Measurements from ENCODE around the gene MTX3. TPM values are rescaled to one million over a fixed set of nuclear protein-coding genes. Genes with fewer than 3 reads are reported as not detected.

Gene MTX3
- total RNA-seq (10 to 100 TPM; 29.4 to 33.6 TPM), polyA plus RNA-seq (1 to 10 TPM; 2.8 to 4.0 (median 3.1) TPM), total RNA-seq (34.1 to 94.4 (median 59.7) reads per million in 6 experiments)

- POLR2A ChIA-PET, result interaction anchor here (1.9 to 2.6 kb wide), 2 partner anchors 9 to 11 kb away, joined by 5 to 30 read pairs; no protein-coding TSS in a partner anchor
- H3K27ac Mint-ChIP-seq, result peak within 1 kb of the TSS; percentile 79 to 97 (median 94)
- no peaks in the 10 kb centered on the region for H3K9me3 Mint-ChIP-seq
- peak within 1 kb of the TSS; percentile 82 to 94 (median 90) for H3K4me3 Mint-ChIP-seq
- DNase-seq (peak; percentile 74 to 93 (median 84)), ATAC-seq (peak; percentile 97)
- H3K36me3 Mint-ChIP-seq, result peaks cover 10 to 36% (median 16%) of the 10 kb centered on the region in 3 donors
- peaks cover 10 to 32% (median 27%) of the 10 kb centered on the region in 4 donors for H3K4me1 Mint-ChIP-seq
- H3K27me3 Mint-ChIP-seq, result peaks cover 0 to 11% (median 6%) of the 10 kb centered on the region in 5 donors
Observed at GRCh38 chr5:79990598-79991507, at the start of gene MTX3. TSS of gene MTX3 (minus strand) at chr5:79991262. CDS start at chr5:79991238, 24 bp downstream.

- Mint-ChIP-seq H3K27ac (peak overlapping the region in 1 of 10 donors; percentile 18), H3K36me3 (peaks cover 0 to 11% (median 11%) of the 10 kb centered on the region in 3 donors), H3K4me3 (no peak overlapping the region), H3K9me3 (no peaks in the 10 kb centered on the region), H3K4me1 (peaks cover 0 to 8% (median 7%) of the 10 kb centered on the region in 4 donors), H3K27me3 (peaks cover 28 to 76% (median 65%) of the 10 kb centered on the region in 5 donors)
- ATAC-seq (no peak), DNase-seq (no peak)
- POLR2A ChIA-PET, result no interaction called here
Observed at GRCh38 chr5:80039650-80040049, 48.6 kb upstream of the MTX3 start.

DNA sequence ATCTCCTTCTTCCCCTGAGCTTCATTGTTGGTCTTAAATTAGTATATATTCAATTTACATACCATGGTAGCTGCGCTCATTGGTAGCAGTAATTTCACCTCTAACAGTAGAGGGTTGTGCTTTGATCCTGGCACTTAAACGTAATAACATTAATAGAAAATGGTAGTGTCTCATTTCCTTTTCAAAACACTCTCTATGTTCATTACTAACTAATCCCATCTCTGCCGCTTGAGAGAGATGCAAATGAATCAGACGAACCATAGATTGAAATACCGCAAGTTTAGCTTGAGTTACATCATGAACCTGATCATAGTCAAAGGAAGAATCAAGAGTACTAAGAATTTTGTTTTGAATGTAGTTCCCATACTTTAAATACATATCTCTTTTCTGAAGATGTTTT lies 46.3 kb upstream of the MTX3 start:
- peaks cover 0 to 6% (median 4%) of the 10 kb centered on the region in 3 donors for H3K36me3 Mint-ChIP-seq
- POLR2A ChIA-PET, result no interaction called here
- DNase-seq, result no peak
- H3K4me1 Mint-ChIP-seq, result peaks cover 0 to 9% (median 8%) of the 10 kb centered on the region in 4 donors
- peaks cover 32 to 78% (median 66%) of the 10 kb centered on the region in 5 donors for H3K27me3 Mint-ChIP-seq
- no peak overlapping the region for H3K4me3 Mint-ChIP-seq
- H3K27ac Mint-ChIP-seq, result no peak overlapping the region
- no peaks in the 10 kb centered on the region for H3K9me3 Mint-ChIP-seq
- ATAC-seq, result no peak

- Mint-ChIP-seq H3K27ac (no peak overlapping the region), H3K4me1 (peaks cover 0 to 11% (median 9%) of the 10 kb centered on the region in 4 donors), H3K36me3 (peaks cover 0 to 6% (median 4%) of the 10 kb centered on the region in 3 donors), H3K4me3 (no peak overlapping the region), H3K9me3 (no peaks in the 10 kb centered on the region), H3K27me3 (peaks cover 30 to 72% (median 63%) of the 10 kb centered on the region in 5 donors)
- POLR2A ChIA-PET, result no interaction called here
- ATAC-seq (no peak), DNase-seq (no peak)
Observed at GRCh38 chr5:80036615-80037014, 45.6 kb upstream of the MTX3 start.

- ATAC-seq (no peak), DNase-seq (no peak)
- peaks cover 0 to 6% (median 4%) of the 10 kb centered on the region in 3 donors for H3K36me3 Mint-ChIP-seq
- H3K4me3 Mint-ChIP-seq, result peak overlapping the region in 9 of 10 donors; percentile 24 to 76 (median 52)
- H3K4me1 Mint-ChIP-seq, result peaks cover 5 to 19% (median 14%) of the 10 kb centered on the region in 4 donors
- H3K27me3 Mint-ChIP-seq, result peaks cover 30 to 67% (median 57%) of the 10 kb centered on the region in 5 donors
- POLR2A ChIA-PET, result no interaction called here
- no peak overlapping the region for H3K27ac Mint-ChIP-seq
- H3K9me3 Mint-ChIP-seq, result no peaks in the 10 kb centered on the region
Observed at GRCh38 chr5:80035839-80036238, 44.8 kb upstream of the MTX3 start.

DNA sequence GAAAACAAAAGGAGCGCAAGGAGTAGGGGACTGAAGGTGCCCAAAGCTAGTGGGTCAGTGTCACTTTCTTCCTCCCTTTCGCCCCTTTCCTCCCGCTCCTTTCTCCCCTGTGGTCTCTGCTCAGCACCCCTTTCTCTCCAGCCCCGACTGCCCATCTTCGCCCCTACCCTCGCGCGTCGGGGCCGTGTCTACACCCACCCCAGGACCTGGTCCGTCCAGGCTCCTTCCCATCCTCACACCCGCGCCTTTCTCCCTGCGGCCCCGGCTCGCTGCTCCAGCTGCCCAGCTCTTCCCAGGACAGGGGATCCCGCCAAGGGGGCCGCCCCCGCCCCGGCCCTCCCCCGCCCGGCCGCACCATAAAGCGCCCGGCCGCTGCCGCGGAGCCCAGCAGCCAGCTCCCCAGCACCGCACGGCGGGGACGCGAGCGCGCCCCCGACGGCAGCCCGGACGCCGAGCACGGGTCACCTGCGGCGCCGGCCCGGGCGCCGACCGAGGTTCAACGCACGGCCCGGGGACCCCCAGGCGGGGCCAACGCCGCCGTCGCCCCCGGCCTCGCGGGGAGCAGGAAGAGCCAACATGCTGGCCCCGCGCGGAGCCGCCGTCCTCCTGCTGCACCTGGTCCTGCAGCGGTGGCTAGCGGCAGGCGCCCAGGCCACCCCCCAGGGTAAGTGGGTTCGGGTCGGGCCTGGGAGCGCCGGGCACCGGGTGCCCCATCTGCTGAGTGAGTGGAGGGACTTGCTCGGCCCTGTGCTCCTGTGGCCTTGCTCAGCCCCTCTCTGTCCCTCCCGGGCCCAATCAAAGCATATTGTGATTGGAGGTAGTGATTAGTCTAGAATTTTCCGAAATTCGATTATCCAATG lies 44.1 kb upstream of the MTX3 start, which contains the start of gene THBS4:
THBS4 (plus strand) TSS at position 387 of the 860 bp plus-strand sequence; CDS start at position 577, 190 bp downstream.
- Mint-ChIP-seq H3K9me3 (no peaks in the 10 kb centered on the region), H3K27me3 (peaks cover 30 to 64% (median 53%) of the 10 kb centered on the region in 5 donors), H3K4me3 (peak within 1 kb of the TSS; percentile 50 to 84 (median 67)), H3K36me3 (peaks cover 0 to 6% (median 4%) of the 10 kb centered on the region in 3 donors), H3K27ac (no peak within 1 kb of the TSS), H3K4me1 (peaks cover 5 to 20% (median 14%) of the 10 kb centered on the region in 4 donors)
- peak in 2 of 10 donors; percentile 9 to 15 for DNase-seq
- ATAC-seq, result peak; percentile 51 to 65
- POLR2A ChIA-PET, result no interaction called here

- peaks cover 0 to 6% (median 4%) of the 10 kb centered on the region in 3 donors for H3K36me3 Mint-ChIP-seq
- ATAC-seq, result no peak
- H3K4me3 Mint-ChIP-seq, result peak overlapping the region; percentile 50 to 84 (median 64)
- no peaks in the 10 kb centered on the region for H3K9me3 Mint-ChIP-seq
- POLR2A ChIA-PET, result interaction anchor here (1.0 kb wide), 1 partner anchor 301 kb away, joined by 3 read pairs; no protein-coding TSS in a partner anchor
- DNase-seq, result no peak
- peaks cover 28 to 57% (median 47%) of the 10 kb centered on the region in 5 donors for H3K27me3 Mint-ChIP-seq
- H3K4me1 Mint-ChIP-seq, result peaks cover 5 to 20% (median 14%) of the 10 kb centered on the region in 4 donors
- no peak overlapping the region for H3K27ac Mint-ChIP-seq
Observed at GRCh38 chr5:80034559-80034958, 43.5 kb upstream of the MTX3 start.

GRCh38 chr5:80033513-80033912 lies 42.5 kb upstream of the MTX3 start:
- H3K9me3 Mint-ChIP-seq, result no peaks in the 10 kb centered on the region
- ATAC-seq (no peak), DNase-seq (no peak)
- POLR2A ChIA-PET, result interaction anchor here (1.0 kb wide), 1 partner anchor 300 kb away, joined by 3 read pairs; no protein-coding TSS in a partner anchor
- no peak overlapping the region for H3K4me3 Mint-ChIP-seq
- H3K4me1 Mint-ChIP-seq, result peaks cover 5 to 20% (median 14%) of the 10 kb centered on the region in 4 donors
- H3K27ac Mint-ChIP-seq, result no peak overlapping the region
- peaks cover 0 to 6% (median 4%) of the 10 kb centered on the region in 3 donors for H3K36me3 Mint-ChIP-seq
- peaks cover 27 to 52% (median 46%) of the 10 kb centered on the region in 5 donors for H3K27me3 Mint-ChIP-seq

GRCh38 chr5:80031109-80031508 lies 40.0 kb upstream of the MTX3 start:
- ATAC-seq (peak in 1 of 2 donors; percentile 64), DNase-seq (peak in 1 of 10 donors; percentile 12)
- H3K27me3 Mint-ChIP-seq, result peaks cover 17 to 39% (median 32%) of the 10 kb centered on the region in 5 donors
- H3K27ac Mint-ChIP-seq, result peak overlapping the region in 1 of 10 donors; percentile 53
- H3K4me1 Mint-ChIP-seq, result peaks cover 8 to 27% (median 15%) of the 10 kb centered on the region in 4 donors
- peak overlapping the region in 1 of 10 donors; percentile 1 for H3K4me3 Mint-ChIP-seq
- no peaks in the 10 kb centered on the region for H3K9me3 Mint-ChIP-seq
- POLR2A ChIA-PET, result no interaction called here
- H3K36me3 Mint-ChIP-seq, result peaks cover 0 to 4% (median 3%) of the 10 kb centered on the region in 3 donors

DNA sequence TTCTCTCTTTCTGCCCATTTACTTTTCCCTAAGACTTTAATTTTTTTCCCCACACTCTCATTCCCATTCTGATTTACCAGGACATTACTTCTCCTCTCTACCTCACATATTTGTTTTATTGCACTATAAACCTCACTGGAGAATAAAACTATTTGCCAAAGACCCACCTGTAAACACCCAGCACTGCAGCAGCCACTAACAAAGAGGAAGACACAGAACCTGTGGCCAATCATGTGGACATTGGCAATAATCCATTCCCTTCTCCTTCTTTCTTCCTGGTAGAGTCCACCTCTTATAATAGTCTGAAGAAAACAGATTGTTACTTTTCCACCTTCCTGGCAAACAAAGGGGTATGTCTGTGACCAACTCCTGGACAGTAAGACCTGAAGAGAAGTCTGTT lies 35.8 kb upstream of the MTX3 start:
- H3K4me1 Mint-ChIP-seq, result peaks cover 2 to 23% (median 13%) of the 10 kb centered on the region in 4 donors
- peaks cover 0 to 7% (median 3%) of the 10 kb centered on the region in 5 donors for H3K27me3 Mint-ChIP-seq
- ATAC-seq (no peak), DNase-seq (no peak)
- no peaks in the 10 kb centered on the region for H3K36me3 Mint-ChIP-seq
- POLR2A ChIA-PET, result no interaction called here
- H3K9me3 Mint-ChIP-seq, result no peaks in the 10 kb centered on the region
- H3K4me3 Mint-ChIP-seq, result no peak overlapping the region
- H3K27ac Mint-ChIP-seq, result no peak overlapping the region

DNA sequence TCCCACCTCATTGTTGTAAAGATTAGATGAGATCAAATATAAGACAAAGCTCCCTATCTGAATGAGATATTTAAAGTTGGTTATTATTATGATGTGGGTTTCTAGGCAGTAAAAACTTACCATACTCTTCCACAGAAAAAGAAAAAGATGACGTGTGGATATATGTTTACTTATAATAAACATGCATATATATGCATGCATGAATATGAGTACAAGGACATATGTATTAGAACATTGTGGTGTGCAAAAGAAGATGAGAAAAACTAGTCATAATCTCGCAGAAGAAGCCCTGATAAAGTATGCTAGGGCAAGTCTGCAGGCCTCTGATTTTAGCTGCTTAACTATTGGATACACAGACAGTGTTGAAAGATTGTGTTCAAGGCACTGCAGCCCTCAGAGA lies 34.0 kb upstream of the MTX3 start:
- POLR2A ChIA-PET, result no interaction called here

More for the DNA sequence above, 34.0 kb upstream of the MTX3 start:
- H3K36me3 Mint-ChIP-seq, result peaks cover 0 to under 1% (median 0%) of the 10 kb centered on the region in 3 donors
- peaks cover 0 to 13% (median 6%) of the 10 kb centered on the region in 4 donors for H3K4me1 Mint-ChIP-seq
- no peaks in the 10 kb centered on the region for H3K9me3 Mint-ChIP-seq
- peaks cover 0 to 8% (median 3%) of the 10 kb centered on the region in 5 donors for H3K27me3 Mint-ChIP-seq
- ATAC-seq (no peak), DNase-seq (no peak)
- H3K27ac Mint-ChIP-seq, result no peak overlapping the region
- H3K4me3 Mint-ChIP-seq, result no peak overlapping the region

All from naive thymus-derived CD8-positive, alpha-beta T cell (primary cell).